Amniotic epithelial cell (primary cell): ENCODE measurements around the gene SPNS1.
"Not testable (repeated sequence)": the region's sequence is repeated elsewhere in the genome, so short reads cannot be mapped to it uniquely, and the experiment has no call there.

Source experiments
- DNase-seq: peaks from one replicate; pipeline ENCODE4 v3.0.0-alpha.2; 2010; ENCODE audit warnings: low read depth

SPNS1 gene

DNA sequence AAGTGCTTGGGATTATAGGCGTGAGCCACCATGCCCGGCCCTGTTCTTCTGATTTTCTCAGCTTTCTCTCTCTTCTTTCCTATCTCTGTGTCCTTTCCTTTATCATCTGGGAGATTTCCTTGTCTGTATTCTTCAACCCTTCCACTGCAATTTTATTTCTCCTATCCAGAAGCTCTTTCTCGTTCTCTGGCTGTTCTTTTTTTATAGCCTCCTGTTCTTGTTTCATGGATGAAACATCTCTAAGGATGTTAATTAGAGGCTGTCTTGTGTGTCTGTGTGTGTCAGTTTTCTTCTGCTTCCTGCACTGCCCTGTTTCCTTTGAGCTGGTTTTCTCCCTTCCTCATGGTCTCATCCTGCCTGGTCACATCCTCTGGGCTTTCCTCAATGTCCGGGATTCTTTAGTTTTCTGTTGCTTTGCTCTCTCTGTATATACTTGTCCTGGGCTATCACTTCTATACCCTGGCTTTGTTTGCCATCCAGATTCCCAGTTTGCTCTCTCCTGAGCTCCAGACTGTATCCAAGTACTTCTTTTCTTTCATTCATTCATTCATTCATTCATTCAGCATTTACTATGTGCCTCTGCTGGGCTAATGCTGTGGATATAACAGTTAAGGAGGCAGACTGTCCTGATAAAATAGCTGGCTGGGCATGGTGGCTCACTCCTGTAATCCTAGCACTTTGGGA is 12.7 kb downstream of the SPNS1 start:
- no peak for DNase-seq

DNA sequence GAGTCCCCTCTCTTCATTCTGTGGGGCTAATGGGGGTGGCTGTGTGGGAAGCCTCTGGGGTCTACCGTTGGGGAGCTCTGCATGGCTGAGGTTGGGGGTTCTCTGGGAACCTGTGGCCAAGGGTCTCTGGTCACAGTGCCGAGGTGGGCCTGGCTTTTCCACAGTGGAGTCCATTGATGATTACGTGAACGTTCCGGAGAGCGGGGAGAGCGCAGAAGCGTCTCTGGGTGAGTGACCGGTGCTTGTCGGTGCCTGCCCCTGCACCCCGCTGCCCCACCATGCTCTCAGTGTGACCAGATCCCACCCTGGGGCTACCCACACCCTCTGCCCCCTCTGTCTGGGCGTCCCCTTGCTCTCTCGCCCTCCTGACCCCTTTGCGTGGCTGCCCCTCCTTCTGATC is 14.8 kb downstream of the SPNS1 start:
- DNase-seq: no peak

DNA sequence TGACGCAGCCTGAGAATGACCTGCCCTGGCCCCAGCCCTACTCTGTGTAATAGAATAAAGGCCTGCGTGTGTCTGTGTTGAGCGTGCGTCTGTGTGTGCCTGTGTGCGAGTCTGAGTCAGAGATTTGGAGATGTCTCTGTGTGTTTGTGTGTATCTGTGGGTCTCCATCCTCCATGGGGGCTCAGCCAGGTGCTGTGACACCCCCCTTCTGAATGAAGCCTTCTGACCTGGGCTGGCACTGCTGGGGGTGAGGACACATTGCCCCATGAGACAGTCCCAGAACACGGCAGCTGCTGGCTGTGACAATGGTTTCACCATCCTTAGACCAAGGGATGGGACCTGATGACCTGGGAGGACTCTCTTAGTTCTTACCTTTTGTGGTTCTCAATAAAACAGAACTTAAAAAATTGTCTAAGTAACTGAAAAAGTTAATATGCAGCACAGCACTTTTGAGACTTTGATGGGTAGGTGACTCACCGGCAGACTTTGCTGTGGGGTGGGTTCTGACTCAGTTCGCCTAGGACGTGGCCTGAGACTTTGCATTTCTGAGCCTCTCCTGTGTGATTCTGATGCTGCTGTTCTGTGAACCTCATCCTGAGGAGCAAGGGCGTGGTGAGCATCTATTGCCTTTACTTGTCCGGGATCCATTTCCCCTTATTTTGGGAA is 15.9 kb downstream of the SPNS1 start:
- no peak for DNase-seq

DNA sequence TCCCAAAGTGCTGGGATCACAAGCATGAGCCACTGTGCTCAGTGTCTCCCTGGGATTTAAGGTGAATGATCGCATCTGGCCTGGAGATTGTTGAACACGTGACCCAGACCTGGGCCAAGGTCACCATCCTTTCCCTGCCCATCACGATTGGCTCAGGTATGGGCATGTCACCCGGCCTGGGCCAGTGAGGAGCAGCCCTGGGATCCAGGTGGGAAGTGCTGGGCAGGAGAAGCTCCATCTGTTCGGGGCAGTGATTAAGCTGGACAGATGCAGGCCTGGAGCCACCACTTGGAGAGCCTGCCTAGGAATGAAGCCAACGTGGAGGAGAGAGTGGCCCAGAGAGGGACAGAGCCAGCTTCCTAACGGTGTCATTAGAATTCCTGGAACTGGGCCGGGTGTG is 17.1 kb downstream of the SPNS1 start:
- no peak for DNase-seq

DNA sequence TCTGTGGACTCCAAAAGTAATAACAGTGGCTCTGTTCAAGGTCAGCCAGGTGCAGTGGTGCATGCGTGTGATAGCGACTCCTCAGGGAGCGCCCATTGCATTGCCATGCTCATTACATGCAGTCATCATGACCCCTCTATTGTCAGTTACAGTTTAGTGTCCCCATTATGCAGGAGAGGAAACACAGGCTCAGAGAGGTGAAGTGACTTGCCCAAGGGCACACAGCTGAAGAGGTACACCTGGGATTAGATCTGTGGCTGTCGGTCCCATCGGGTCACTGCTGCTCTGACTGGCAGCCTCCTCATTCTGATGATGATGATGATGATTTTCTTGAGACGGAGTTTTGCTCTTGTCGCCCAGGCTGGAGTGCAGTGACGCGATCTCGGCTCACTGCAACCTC is 17.9 kb downstream of the SPNS1 start:
- no peak for DNase-seq

DNA sequence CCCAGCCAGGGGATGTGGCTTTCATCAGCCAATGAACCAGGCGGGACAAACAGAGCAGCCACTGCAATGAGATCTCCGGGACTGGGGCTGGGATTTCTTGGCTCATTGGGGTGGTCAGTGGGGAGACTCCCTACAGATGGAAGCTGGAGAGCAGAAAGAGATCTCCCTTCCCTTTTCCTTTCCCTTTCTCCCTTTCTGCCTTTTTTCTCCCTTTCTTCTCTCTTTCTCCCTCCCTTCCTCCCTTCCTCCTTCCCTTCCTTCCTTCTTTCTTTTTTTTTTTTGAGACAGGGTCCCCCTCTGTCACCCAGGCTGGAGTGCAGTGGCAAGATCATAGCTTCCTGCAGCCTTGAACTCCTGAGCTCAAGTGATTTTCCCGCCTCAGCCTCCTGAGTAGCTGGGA is 24.3 kb downstream of the SPNS1 start:
- no peak for DNase-seq

DNA sequence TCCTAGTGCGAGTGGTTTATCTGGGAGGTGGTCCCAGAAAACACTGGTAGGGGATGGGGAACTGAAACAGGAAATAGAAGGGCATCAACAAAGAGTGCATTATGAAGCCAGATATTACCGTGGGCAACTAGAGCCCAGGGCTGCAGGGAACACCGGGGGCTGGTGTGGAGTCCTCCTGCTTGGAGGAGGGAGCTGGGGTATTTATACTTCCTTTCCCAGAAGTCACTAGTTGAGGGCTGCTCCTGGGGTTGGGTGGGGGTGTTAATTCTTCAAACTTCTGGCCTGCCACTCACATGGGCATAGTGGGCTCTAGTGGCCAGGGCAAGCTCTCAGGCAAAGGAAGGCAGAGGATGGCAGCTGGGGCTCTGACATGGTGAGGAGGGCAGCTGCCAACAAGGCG is 25.0 kb downstream of the SPNS1 start:
- no peak for DNase-seq

DNA sequence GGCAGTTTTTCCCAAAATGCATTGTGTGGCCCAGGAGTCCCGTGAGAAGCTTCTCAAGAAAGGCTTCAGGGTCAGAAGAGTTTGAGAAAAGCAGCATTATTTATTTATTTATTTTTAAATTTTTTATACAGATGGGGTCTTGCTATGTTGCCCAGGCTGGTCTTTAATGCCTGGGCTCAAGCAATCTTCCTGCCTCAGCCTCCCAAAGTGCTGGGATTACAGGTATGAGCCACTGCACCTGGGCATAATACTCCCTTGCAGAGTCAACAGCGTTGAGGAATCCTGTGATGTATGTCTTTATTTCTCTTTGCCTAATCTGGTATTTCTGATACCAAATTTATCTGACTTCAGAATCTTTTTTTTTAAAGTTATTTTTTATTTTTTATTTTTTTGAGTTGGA is 25.4 kb downstream of the SPNS1 start:
- no peak for DNase-seq

DNA sequence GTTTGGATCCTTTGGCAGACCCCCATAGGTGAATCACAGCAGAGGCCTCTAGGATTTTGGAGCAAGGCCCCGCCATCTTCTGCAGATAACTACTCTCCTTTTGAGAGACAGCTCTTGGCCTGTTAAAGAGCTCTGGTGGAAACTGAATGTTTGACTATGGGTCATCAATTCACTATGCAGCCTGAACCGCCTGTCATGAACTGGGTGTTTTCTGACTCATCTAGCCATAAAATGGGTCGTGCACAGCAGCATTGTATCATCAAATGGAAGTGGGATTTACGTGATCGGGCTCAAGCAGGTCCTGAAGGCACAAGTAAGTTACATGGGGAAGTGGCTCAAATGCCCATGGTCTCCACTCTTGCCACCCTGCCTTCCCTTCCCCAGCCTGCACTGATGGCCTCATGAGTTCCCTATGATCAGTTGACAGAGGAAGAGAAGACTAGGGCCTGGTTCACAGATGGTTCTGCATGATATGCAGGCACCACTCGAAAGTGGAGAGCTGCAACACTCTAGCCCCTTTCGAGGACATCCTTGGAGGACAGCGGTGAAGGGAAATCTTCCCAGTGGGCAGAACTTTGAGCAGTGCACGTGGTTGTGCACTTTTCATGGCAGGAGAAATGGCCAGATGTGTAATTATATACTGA is 30.0 kb downstream of the SPNS1 start:
- not testable (repeated sequence) for DNase-seq

DNA sequence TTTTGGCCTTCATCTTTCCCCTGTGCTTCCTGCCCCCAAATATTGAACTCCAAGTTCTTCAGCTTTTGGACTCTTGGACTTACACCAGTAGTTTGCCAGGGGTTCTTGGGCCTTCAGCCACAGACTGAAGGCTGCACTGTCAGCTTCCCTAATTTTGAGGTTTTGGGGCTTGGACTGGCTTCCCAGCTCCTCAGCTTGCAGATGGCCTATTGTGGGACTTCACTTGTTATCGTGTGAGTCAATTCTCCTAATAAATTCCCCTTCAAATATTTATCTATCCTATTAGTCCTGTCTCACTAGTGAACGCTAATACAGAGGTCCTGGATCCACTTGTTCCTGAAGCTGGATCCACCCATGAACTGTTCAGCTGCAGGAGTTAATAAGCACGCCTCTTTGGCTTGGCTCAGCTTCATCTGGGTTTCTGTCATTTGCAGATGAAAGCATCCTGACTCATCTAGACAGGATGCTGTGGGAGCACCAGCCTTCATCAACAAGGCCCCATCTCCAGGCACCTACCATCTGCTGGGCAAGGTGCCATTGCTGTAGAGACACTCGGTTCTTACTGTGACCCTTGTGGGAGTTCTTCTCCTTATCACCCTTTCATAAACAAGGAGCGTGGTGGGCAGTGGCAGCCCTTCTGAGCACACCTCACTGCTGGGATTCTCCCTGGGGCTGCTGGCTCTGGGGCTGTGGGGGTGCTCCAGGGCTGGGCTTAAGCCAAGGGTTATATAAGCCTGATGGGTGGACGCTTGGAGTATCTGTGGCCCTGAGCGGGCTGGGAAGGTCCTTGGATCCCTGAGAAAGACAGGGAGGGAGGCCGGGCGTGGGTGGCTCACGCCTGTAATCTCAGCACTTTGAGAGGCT is 33.4 kb downstream of the SPNS1 start:
- peak; percentile 80 for DNase-seq

DNA sequence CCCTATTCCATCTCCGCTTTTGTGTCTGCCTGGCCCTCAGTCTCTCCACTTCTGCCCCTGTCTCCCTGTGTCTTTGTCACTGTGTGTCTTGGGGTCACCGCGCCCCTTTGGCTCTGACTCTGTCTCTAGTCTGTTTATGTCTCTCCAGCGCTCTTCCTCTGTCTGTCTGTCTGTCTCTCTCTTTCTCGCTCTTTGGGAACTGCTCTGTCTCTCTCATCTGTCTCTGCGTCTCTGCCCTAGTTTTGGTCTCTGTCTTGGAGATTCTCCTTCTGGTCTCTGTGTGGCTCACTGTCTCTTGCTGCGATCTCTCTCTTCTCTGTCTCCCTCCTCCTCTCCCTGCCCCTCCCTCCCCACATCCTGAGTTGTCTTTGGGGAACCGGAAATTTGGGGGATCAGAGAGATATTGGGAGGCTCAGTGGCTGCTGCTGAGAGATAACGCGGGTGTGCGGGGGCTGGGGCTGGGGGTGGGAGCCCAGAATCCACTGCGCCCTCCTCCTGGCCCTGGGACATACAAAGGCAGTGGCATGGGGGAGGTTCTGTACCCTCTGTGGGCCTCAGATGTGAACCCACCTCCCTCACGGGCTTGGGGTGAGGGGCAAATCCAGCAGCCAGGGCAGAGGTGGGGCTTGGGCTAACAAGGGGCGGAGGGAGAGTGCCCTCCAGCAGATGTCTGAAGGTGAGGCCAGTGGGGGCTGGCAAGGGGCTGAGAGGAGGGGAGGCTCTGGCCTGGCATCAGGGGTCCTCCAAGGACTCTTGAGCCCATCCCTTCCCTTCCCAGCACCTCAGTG is 34.7 kb downstream of the SPNS1 start:
- no peak for DNase-seq

DNA sequence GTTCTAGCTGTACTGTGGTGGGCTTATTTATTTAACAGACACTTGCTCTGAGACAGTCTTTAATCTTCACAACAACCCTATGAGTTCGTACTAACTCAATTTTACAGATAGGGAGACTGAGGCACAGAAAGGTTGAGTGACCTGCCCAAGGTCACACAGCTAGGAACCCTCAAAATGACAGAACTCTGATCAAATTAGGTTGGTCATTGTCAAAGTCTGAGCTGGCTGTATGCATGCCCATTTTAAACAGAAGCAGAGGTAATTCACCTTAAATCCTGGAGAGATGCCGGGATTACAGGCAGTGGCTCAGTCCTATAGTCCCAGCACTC is 35.2 kb downstream of the SPNS1 start:
- no peak for DNase-seq

DNA sequence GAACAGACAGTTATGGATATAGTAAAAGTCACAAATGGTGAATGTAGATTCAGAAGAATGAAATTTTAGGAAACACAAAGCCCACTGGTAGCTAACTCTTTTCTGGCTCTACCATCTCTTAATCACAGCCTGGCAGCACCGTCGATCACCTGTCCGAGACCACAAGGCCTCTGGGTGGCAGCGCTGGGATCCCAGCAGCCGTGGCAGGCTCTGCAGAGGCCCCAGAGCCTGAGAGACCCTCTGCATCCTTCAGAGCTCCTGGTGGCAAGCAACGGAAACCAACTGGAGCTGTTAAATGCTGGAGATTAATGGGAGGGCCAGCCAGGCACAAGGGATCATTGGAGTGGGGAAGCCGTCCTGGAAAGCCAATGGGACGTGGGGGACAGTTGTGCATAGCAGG is 36.5 kb downstream of the SPNS1 start:
- no peak for DNase-seq

DNA sequence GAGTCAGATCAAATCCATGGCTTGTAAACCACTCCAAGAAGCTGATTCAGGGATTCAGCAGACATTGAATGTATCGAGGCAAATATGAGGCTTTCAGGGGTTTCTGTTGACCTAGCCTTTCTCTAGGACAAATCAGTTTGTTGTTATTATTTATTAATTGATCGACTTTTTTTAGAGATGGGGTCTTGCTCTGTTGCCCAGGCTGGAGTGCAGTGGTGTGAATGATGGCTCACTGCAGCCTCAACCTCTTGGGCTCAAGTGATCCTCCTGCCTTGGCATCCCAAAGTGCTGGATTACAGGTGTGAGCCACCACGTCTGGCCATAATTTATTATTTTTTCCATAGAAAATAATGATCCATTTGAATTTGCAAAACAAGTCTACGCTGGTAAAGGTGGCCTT is 37.3 kb downstream of the SPNS1 start:
- no peak for DNase-seq

DNA sequence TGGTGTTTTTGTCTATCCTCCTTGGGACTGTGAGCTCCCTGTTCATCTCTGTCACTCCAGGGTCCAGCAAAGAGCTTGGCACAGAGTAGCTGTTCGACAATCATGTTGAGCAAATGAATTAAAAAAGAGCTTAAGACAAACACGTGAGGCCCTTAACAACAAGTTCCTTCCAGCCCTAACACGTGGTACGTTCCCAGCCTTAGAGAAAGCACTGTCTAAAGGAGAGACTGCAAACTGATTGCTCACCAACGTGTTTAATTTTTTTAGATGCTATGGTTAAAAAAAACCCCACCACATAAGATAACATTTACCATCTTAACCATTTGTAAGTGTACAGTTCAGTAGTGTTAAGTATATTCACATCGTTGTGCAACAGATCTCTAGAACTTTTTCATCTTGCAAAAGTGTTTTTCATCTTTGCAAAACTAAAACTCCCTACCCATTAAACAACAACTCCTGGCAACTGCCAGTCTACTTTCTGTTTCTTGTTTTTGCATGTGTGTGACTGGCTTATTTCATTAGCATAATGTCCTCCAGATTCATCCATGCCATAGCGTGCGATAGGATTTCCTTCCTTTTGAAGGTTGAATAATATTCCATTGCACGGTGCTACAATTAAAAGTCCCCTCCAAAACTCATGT is 38.5 kb downstream of the SPNS1 start:
- DNase-seq: peak; percentile 26

DNA sequence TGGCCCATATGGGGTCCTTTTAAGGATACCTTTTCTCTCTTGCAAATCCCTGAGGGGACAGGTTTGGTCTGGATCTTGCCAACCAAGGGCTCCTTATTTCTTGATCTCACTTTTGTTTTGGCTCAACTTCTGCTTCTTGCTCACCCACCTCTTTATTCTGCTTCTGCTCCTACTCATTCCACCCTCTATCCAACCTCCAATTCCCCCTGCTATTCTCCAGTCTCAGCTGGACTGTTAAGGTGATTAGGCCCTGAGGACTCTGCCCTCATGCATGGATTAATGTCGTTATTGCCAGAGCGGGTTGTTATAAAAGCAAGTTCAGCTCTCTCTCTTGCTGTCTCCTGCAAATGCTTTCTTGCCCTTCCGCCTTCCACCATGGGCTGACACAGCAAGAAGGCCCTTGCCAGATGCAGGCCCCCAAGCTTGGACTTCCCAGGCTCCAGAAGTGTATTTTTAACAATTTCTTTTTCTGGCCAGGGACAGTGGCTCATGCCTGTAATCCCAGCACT is 40.0 kb downstream of the SPNS1 start:
- DNase-seq: no peak

DNA sequence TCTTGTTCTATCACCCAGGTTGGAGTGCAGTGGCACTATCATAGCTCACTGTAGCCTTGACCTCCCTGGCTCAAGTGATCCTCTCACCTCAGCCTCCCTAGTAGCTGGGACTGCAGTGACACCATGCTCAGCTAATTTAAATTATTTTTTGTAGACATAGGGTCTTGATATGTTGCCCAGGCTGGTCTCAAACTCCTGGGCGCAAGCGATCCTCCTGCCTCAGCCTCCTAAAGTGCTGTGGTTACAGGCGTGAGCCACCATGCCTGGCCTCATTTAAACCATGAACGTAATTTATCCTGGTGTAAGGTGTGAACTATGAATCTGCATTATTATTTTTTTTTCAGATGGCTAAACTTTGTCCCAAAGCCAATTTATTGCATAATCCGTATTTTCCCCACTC is 47.6 kb downstream of the SPNS1 start:
- no peak for DNase-seq

DNA sequence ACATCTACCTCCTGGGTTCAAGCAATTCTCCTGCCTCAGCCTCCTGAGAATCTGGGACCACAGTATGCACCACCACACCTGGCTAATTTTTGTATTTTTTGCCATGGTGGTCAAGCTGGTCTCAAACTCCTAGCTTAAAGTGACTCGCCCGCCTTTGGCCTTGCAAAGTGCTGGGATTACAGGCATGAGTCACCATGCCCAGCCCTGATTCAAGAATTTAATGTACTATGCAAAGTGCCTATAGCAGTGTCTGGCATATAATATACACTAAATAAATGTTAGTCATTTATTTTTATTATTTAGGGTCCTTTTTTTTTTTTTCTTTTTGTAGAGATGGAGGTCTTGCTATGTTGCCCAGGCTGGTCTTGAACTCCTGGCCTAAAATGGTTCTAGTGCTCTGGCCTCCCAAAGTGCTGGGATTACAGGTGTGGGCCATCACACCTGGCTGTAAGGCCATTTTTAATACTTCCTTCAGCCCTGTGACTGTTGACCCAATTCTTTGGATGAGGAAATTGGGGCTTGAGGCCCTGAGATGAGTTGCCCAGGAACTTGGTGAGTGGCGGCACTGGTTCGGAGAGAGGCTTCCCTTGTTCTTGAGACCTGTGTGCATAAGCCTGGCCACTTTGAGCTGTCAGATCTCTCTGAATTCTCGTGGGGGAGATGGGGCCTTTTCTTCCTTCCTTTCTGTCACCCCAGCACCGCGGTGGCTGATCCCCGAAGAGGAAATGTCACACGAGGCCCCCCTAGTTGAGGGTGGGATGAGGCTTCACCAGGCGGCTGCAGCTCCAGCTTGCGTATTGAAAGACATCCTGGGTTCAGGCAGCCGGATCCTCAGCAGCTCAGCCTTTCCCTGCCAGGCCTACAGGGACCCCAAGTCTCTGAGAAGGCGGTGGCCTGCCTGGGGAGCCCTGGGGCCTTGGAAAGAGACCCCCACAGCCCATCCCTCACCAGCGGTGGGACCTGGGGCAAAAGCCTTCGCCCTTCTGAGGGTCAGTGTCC is 49.0 kb downstream of the SPNS1 start:
- DNase-seq: peak; percentile 11

DNA sequence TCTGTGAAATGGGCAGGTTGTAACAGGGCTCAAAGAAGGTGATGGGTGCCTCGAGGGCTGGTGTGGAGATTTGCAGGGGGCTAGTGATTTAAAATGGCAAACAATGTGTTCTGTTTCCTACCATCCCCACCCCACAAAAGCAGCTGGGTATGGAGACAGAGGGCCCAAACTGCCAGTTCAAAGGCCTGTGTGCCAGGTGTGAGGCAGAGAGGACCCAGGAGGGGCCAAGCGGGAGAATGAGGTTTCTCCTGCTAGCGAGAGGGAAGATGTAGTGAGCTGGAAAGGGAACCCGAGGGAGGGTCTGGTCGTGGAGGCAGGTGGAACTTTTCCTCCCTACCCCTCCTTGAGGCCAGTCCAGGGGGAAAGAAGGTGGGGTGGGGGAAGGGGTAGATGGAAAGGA is 49.7 kb downstream of the SPNS1 start:
- no peak for DNase-seq

DNA sequence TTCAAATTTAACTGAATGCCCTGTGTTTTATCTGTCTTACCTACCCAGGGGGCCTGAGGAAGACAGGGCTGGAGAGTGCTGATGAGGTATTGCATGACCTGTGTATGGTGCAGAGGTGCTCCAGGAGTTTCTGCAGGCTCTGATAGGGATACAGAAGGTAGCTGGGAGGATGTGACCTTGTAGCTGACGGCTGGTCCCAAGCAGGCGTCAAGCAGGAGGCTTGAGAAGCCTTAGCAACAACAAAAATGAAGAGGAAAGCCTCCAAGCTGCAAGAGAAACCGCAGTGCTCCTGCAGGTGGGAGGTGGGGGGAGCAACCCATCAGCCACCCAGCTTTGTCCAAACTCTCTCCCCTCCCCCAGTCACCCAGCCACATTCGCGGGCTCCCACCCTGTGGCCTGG is 50.6 kb downstream of the SPNS1 start:
- no peak for DNase-seq
